ENCODE results near the gene DNAL4.

DNA sequence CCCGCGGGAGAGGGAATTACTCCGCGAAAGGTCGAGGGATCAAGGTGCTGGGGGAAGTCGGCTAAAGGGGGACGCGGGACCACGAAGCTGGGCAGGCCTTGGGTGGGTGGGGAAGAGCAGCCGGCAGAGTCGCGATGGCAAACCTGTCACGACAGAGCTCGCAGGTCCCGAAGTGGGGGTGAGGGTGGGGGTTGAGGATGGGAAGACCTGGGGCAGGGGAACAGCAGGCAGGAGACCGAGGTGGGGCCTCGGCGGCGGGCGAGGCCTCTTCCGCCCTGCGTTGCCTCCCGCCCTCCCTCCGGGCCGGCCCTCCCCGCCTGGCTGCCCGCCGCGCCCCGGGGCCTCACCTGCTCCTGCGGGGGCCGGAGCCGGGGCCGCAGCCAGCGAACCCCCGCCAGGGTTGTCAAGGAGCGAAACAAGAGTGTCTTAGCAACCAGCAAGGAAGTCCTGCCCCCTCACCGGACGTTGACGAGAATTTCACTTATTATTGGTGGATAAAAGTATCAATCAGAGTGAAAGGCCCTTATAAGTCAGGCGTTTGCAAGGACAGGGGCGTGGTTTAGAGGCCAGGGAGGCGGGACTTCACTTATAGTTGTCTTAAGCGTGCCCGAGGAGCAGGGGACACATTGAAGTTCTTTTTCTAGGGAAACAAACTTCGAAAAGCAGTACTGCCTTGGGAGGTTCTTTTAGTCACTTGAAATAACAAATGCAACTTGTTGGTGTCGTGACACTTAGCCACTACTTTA, at the start of gene DNAL4:
- no peak for TF ChIP-seq CTCF (IDR thresholded peaks at IDR 0.05)
- peak in 1 of 2 donors; percentile 13 for TF ChIP-seq POLR2A (IDR thresholded peaks at IDR 0.05)
- TF ChIP-seq POLR2AphosphoS5 (IDR thresholded peaks at IDR 0.05; ENCODE audit: insufficient read depth in 1 of 2, low read depth in 1 of 2): peak; percentile 51 to 88

Measured in vagina (tissue), 2 donors.